Bronchus fibroblast of lung (primary cell): Measurements from ENCODE around the gene ELOVL7. TPM values are rescaled to one million over a fixed set of nuclear protein-coding genes. Genes with fewer than 3 reads are reported as not detected.

ENCODE experiments used
- total RNA-seq: library from RNA; depleted of rRNA; stranded (reverse); fragments of >200 nt; gene quantifications from 2 replicates; pipeline ENCODE4 v1.2.3, GENCODE V29; 2015

ELOVL7 gene
- 0.34 TPM in 1 of 2 replicates, not detected in the other for total RNA-seq

DNA sequence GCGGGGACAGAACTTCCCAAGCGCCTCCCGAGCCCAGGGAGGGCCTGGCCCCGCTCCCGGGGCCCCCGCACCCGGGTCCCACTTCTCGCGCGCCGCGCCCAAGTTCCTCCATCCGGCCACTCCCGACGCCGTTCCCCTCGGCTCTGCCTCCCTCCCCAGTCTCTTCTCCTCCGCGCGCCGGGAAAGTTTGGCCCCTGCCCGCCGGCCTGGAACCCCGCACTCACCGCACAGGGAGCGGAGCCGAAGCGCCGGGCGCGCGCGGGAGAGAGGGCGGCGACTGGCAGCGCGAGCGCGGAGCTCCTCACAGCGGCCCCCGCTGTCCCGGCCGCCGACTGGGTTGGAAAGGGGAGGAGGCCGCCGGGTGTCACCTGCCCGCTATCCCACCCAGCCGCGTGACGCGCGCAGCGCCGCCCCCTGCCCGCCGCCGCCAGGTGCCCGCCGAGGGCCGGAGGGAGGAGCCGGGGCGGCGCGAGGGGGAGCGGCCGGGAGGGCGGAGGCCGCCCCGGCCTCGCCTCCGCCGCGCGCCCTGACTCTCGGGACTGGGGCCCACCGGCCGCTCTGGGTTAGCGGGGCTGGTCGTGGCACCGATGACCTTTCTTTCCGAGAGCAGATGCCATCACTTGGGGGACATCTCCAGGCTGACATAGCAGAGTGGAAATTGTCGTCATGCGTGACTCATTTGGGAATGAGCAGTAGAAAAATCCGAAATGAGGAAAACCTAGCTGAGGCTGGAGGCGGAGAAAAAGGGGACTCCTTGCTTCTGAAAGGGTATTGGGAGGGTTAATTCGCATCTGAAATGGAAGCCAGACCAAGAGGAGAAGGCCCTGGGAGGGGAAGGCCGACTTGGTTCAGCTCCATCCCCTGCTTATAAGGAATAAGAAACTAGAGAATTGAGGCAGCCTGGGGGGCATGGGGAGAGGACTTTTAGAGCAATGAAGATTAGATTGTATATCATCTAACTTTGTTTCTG, at the start of gene ELOVL7:
Gene ELOVL7 (minus strand): TSS at position 334 of the 970 bp plus-strand sequence. CDS start 56,872 bp downstream, outside the sequence.

Other genes with a start within 250 kb of the ELOVL7 start
- 13.3 and 16.4 TPM in 2 replicates for gene DEPDC1B, start 144.1 kb downstream of the ELOVL7 start, total RNA-seq
- 14.3 and 14.9 TPM in 2 replicates for gene ERCC8, start 100.8 kb upstream of the ELOVL7 start, total RNA-seq
- 19.3 and 24.0 TPM in 2 replicates for gene NDUFAF2, start 100.9 kb upstream of the ELOVL7 start, total RNA-seq